ENCODE data around the gene ARL6IP4. TPM values are rescaled to one million over a fixed set of nuclear protein-coding genes. Genes with fewer than 3 reads are reported as not detected.
A peak's percentile ranks its signal among the peaks of the same experiment; 100 is the strongest.

The ARL6IP4 gene
- total RNA-seq, 2 experiments from 2014 or later = 140 to 142 TPM

- TF ChIP-seq CTCF (IDR thresholded peaks at IDR 0.05) = no peak
- Histone ChIP-seq H3K27me3 (ENCODE audit: control insufficient read depth in 1 of 2, insufficient read depth in 2 of 2, low read length in 2 of 2) (no peaks in the 10 kb centered on the region), H3K27ac (ENCODE audit: low read depth in 1 of 2, low read length in 2 of 2) (peak overlapping the region in 1 of 2 donors; percentile 10), H3K36me3 (ENCODE audit: insufficient read depth, low read length) (peaks cover 25% of the 10 kb centered on the region), H3K9me3 (ENCODE audit: control insufficient read depth in 1 of 2, insufficient read depth in 1 of 2, low read length in 2 of 2) (no peaks in the 10 kb centered on the region), H3K4me1 (ENCODE audit: insufficient read depth, low read length) (peaks cover 78% of the 10 kb centered on the region), H3K4me3 (ENCODE audit: low read length) (no peak overlapping the region)
- intact Hi-C loops (cut with DNase I, micrococcal nuclease) = loop anchor here in 1 of 2 experiments (5.0 to 10.0 kb wide), 4 partner anchors 174 to 624 kb away; partner anchors contain the start of genes DDX55, KNTC1, PITPNM2 and RSRC2
- ChIA-PET CTCF (interaction anchor here (0.8 kb wide), 1 partner anchor 13 kb away, joined by 3 read pairs; no protein-coding TSS in a partner anchor), POLR2A (no interaction called here)
- DNase-seq (no peak), ATAC-seq (ENCODE audit: poor library complexity) (no peak)
- Mint-ChIP-seq H3K27me3 (no peaks in the 10 kb centered on the region), H3K4me1 (ENCODE audit: low read depth) (peaks cover 48% of the 10 kb centered on the region), H3K4me3 (peak overlapping the region; percentile 98), H3K27ac (peak overlapping the region; percentile 44), H3K9me3 (no peaks in the 10 kb centered on the region), H3K36me3 (ENCODE audit: low read depth) (peaks cover 21% of the 10 kb centered on the region)
Measured at GRCh38 chr12:122977655-122978392, 2.7 kb upstream of the ARL6IP4 start.

- TF ChIP-seq CTCF (IDR thresholded peaks at IDR 0.05) = no peak
- Mint-ChIP-seq H3K27ac (no peak overlapping the region), H3K9me3 (no peaks in the 10 kb centered on the region), H3K4me3 (peak overlapping the region; percentile 98), H3K27me3 (no peaks in the 10 kb centered on the region), H3K4me1 (ENCODE audit: low read depth) (peaks cover 55% of the 10 kb centered on the region), H3K36me3 (ENCODE audit: low read depth) (peaks cover 28% of the 10 kb centered on the region)
- Histone ChIP-seq H3K27me3 (ENCODE audit: control insufficient read depth in 1 of 2, insufficient read depth in 2 of 2, low read length in 2 of 2) (no peaks in the 10 kb centered on the region), H3K4me1 (ENCODE audit: insufficient read depth, low read length) (peaks cover 85% of the 10 kb centered on the region), H3K4me3 (ENCODE audit: low read length) (no peak overlapping the region), H3K36me3 (ENCODE audit: insufficient read depth, low read length) (peaks cover 29% of the 10 kb centered on the region), H3K9me3 (ENCODE audit: control insufficient read depth in 1 of 2, insufficient read depth in 1 of 2, low read length in 2 of 2) (no peaks in the 10 kb centered on the region), H3K27ac (ENCODE audit: low read depth in 1 of 2, low read length in 2 of 2) (no peak overlapping the region)
- ATAC-seq (ENCODE audit: poor library complexity) = no peak
- no peak for DNase-seq
- intact Hi-C loops (cut with DNase I, micrococcal nuclease) = loop anchor here in 1 of 2 experiments (5.0 to 10.0 kb wide), 4 partner anchors 174 to 624 kb away; partner anchors contain the start of genes DDX55, KNTC1, PITPNM2 and RSRC2
- ChIA-PET POLR2A (interaction anchor here (0.6 to 2.0 kb wide), 2 partner anchors 48 to 254 kb away, joined by 3 to 9 read pairs; partner anchors contain the start of genes MPHOSPH9 and MTRFR), CTCF (interaction anchor here (0.8 kb wide), 1 partner anchor 13 kb away, joined by 3 read pairs; no protein-coding TSS in a partner anchor)
Measured at GRCh38 chr12:122978507-122978955, 1.9 kb upstream of the ARL6IP4 start.

GRCh38 chr12:122979001-122979907, 1.2 kb upstream of the ARL6IP4 start:
- peak in 1 of 14 experiments; percentile 0 for DNase-seq
- Histone ChIP-seq H3K27ac (ENCODE audit: low read depth in 1 of 2, low read length in 2 of 2) (peak overlapping the region in 1 of 2 donors; percentile 68), H3K4me3 (ENCODE audit: low read length) (peak overlapping the region; percentile 82), H3K4me1 (ENCODE audit: insufficient read depth, low read length) (peaks cover 85% of the 10 kb centered on the region), H3K9me3 (ENCODE audit: control insufficient read depth in 1 of 2, insufficient read depth in 1 of 2, low read length in 2 of 2) (no peaks in the 10 kb centered on the region), H3K27me3 (ENCODE audit: control insufficient read depth in 1 of 2, insufficient read depth in 2 of 2, low read length in 2 of 2) (no peaks in the 10 kb centered on the region), H3K36me3 (ENCODE audit: insufficient read depth, low read length) (peaks cover 32% of the 10 kb centered on the region)
- POLR2A ChIA-PET = interaction anchor here (0.6 to 2.0 kb wide), 5 partner anchors 13 to 259 kb away, joined by 3 to 9 read pairs (median 5); partner anchors contain the start of genes ABCB9, MPHOSPH9 and MTRFR
- Mint-ChIP-seq H3K9me3 (no peaks in the 10 kb centered on the region), H3K36me3 (ENCODE audit: low read depth) (peaks cover 34% of the 10 kb centered on the region), H3K27me3 (no peaks in the 10 kb centered on the region), H3K4me1 (ENCODE audit: low read depth) (peaks cover 59% of the 10 kb centered on the region), H3K27ac (peak overlapping the region; percentile 92), H3K4me3 (peak overlapping the region; percentile 94)
- CTCF ChIA-PET = interaction anchor here (0.9 kb wide), 1 partner anchor 64 kb away, joined by 3 read pairs; no protein-coding TSS in a partner anchor
- TF ChIP-seq CTCF (IDR thresholded peaks at IDR 0.05) = no peak
- intact Hi-C loops (cut with DNase I, micrococcal nuclease) = loop anchor here in 1 of 2 experiments (5.0 to 10.0 kb wide), 4 partner anchors 173 to 623 kb away; partner anchors contain the start of genes DDX55, KNTC1, PITPNM2 and RSRC2
- ATAC-seq (ENCODE audit: poor library complexity) = no peak
